IMR-90 (cell line): ENCODE results near the gene RAB18. TPM values are rescaled to one million over a fixed set of nuclear protein-coding genes. Genes with fewer than 3 reads are reported as not detected.

Source experiments
- ATAC-seq: fragments of 200-7000 bp; cut with Tn5 transposase; 2 replicates; pipeline ENCODE4 v1.9.1; 2020; ENCODE audit warnings: low read depth, mild to moderate bottlenecking, moderate library complexity
- BruUV-seq: library from RNA; stranded (reverse); fragments of 400-500 nt; replicated peaks from 2 replicates; lab custom pipeline; 2021; lab: Mats Ljungman, UMichigan
- CTCF ChIA-PET: fragments of 300-600 bp; formaldehyde crosslinking; extraction: SDS; loops from one replicate; lab custom pipeline; 2021; ENCODE audit warnings: antibody characterized with exemption; lab: Yijun Ruan, JAX
- POLR2A ChIA-PET: fragments of 300-600 bp; sonication (Branson Sonifier 250); formaldehyde crosslinking; loops from one replicate; lab custom pipeline; 2022; ENCODE audit warnings: antibody characterized with exemption; ENCODE audit not compliant: unreplicated experiment; lab: Charles Lee
- DNase-seq: peaks from one replicate; pipeline ENCODE4 v3.0.0; 2013
- H2AFZ ChIP-seq: replicated peaks from 2 replicates; pipeline ENCODE3; 2013; ENCODE audit warnings: low read length, mild to moderate bottlenecking; ENCODE audit not compliant: poor library complexity
- H2AK5ac ChIP-seq: 2 replicates; pipeline ENCODE4 v1.6.1; 2013; ENCODE audit warnings: low read depth, low read length, inconsistent platforms
- H2AK9ac ChIP-seq: replicated peaks from 2 replicates; pipeline ENCODE3; 2013; ENCODE audit warnings: mild to moderate bottlenecking, low read depth, low read length, moderate library complexity; ENCODE audit not compliant: poor library complexity
- H2BK120ac ChIP-seq: 2 replicates; pipeline ENCODE4 v1.6.1; 2013; ENCODE audit warnings: low read depth, low read length, inconsistent platforms
- H2BK15ac ChIP-seq: 3 replicates; pipeline ENCODE4 v1.6.1; 2013; ENCODE audit warnings: low read depth, low read length, inconsistent platforms
- H2BK20ac ChIP-seq: 2 replicates; pipeline ENCODE4 v1.6.1; 2013; ENCODE audit warnings: low read depth, mild to moderate bottlenecking, inconsistent platforms, low read length, moderate library complexity
- H2BK5ac ChIP-seq: 2 replicates; pipeline ENCODE4 v1.6.1; 2013; ENCODE audit warnings: mild to moderate bottlenecking, low read depth, low read length, inconsistent platforms; ENCODE audit not compliant: poor library complexity, severe bottlenecking
- H3K14ac ChIP-seq: replicated peaks from 2 replicates; pipeline ENCODE4 v1.6.1; 2013; ENCODE audit warnings: low read depth, low read length, inconsistent platforms
- H3K18ac ChIP-seq: 2 replicates; pipeline ENCODE4 v1.6.1; 2013; ENCODE audit warnings: low read depth, low read length, control low read depth
- H3K23ac ChIP-seq: 2 replicates; pipeline ENCODE4 v1.6.1; 2013; ENCODE audit warnings: low read depth, low read length, inconsistent platforms
- H3K27ac ChIP-seq: 2 replicates; pipeline ENCODE4 v1.5.1; 2013; ENCODE audit warnings: mild to moderate bottlenecking, control low read depth, low read length; ENCODE audit not compliant: insufficient read depth
- H3K27me3 ChIP-seq: 2 replicates; pipeline ENCODE4 v1.6.1; 2013; ENCODE audit warnings: low read length; ENCODE audit not compliant: control insufficient read depth, insufficient read depth
- H3K36me3 ChIP-seq: 2 replicates; pipeline ENCODE4 v1.6.1; 2013; ENCODE audit warnings: low read length, mixed read lengths; ENCODE audit not compliant: control insufficient read depth, insufficient read depth
- H3K4ac ChIP-seq: 2 replicates; pipeline ENCODE4 v1.6.1; 2013; ENCODE audit warnings: low read depth, low read length, inconsistent platforms
- H3K4me1 ChIP-seq: 2 replicates; pipeline ENCODE4 v1.6.1; 2013; ENCODE audit warnings: low read length, mixed read lengths; ENCODE audit not compliant: control insufficient read depth, insufficient read depth
- H3K4me2 ChIP-seq: 2 replicates; pipeline ENCODE4 v1.6.1; 2013; ENCODE audit warnings: low read depth, mild to moderate bottlenecking, control low read depth, low read length, moderate library complexity
- H3K4me3 ChIP-seq: 2 replicates; pipeline ENCODE4 v1.5.1; 2013; ENCODE audit warnings: low read depth, mild to moderate bottlenecking, control low read depth, low read length, moderate library complexity; ENCODE audit not compliant: insufficient read depth
- H3K56ac ChIP-seq: 2 replicates; pipeline ENCODE4 v1.6.1; 2013; ENCODE audit warnings: low read length, inconsistent platforms; ENCODE audit not compliant: insufficient read depth; ENCODE audit errors: extremely low read depth
- H3K79me1 ChIP-seq, 2 experiments: 2 replicates each; pipeline ENCODE4 v1.6.1; 2013; ENCODE audit warnings: low read length in 2 of 2, inconsistent platforms in 1 of 2, low read depth in 1 of 2
- H3K9ac ChIP-seq: 2 replicates; pipeline ENCODE4 v1.6.1; 2013; ENCODE audit warnings: low read depth, low read length, control low read depth
- H3K9me1 ChIP-seq: 2 replicates; pipeline ENCODE4 v1.6.1; 2013; ENCODE audit warnings: low read length, inconsistent platforms; ENCODE audit not compliant: insufficient read depth
- H3K9me3 ChIP-seq: 2 replicates; pipeline ENCODE4 v1.6.1; 2013; ENCODE audit warnings: low read length; ENCODE audit not compliant: control insufficient read depth, insufficient read depth
- H4K20me1 ChIP-seq: 2 replicates; pipeline ENCODE4 v1.6.1; 2013; ENCODE audit warnings: low read length, inconsistent platforms; ENCODE audit not compliant: insufficient read depth
- H4K5ac ChIP-seq: 2 replicates; pipeline ENCODE4 v1.6.1; 2013; ENCODE audit warnings: mild to moderate bottlenecking, low read depth, low read length, control low read depth
- H4K8ac ChIP-seq, 2 experiments: 2 replicates each; pipeline ENCODE4 v1.6.1; 2013; ENCODE audit warnings: low read depth in 2 of 2, low read length in 2 of 2, control low read depth in 1 of 2, inconsistent platforms in 1 of 2
- H4K91ac ChIP-seq: 2 replicates; pipeline ENCODE4 v1.6.1; 2013; ENCODE audit warnings: low read depth, low read length, inconsistent platforms; ENCODE audit not compliant: insufficient read depth
- BHLHE40 ChIP-seq: fragments of 150-350 bp; IDR thresholded peaks from 2 replicates; pipeline ENCODE4 v1.6.1; 2016; ENCODE audit warnings: mild to moderate bottlenecking, low read depth, low read length
- CTCF ChIP-seq: conservative IDR thresholded peaks from 2 replicates; pipeline ENCODE4 v1.5.1; 2012; ENCODE audit warnings: mild to moderate bottlenecking, low read depth, low read length, improper control_type of control experiment
- ELK1 ChIP-seq: fragments of 150-350 bp; IDR thresholded peaks from 2 replicates; pipeline ENCODE4 v1.6.1; 2016; ENCODE audit warnings: low read depth, mild to moderate bottlenecking, low read length, moderate library complexity, borderline replicate concordance
- FOS ChIP-seq: fragments of 150-350 bp; IDR thresholded peaks from 2 replicates; pipeline ENCODE4 v1.6.1; 2016; ENCODE audit warnings: low read depth, low read length
- MXI1 ChIP-seq: IDR thresholded peaks from 2 replicates; pipeline ENCODE4 v1.6.1; 2012; ENCODE audit warnings: low read depth, mild to moderate bottlenecking, low read length, moderate library complexity, borderline replicate concordance
- NFE2L2 ChIP-seq: fragments of 150-350 bp; IDR thresholded peaks from 2 replicates; pipeline ENCODE4 v1.6.1; 2016; ENCODE audit warnings: low read depth, mild to moderate bottlenecking, low read length
- POLR2A ChIP-seq: IDR thresholded peaks from 2 replicates; pipeline ENCODE4 v1.6.1; 2012; ENCODE audit warnings: mild to moderate bottlenecking, low read depth, low read length
- RAD21 ChIP-seq: IDR thresholded peaks from 2 replicates; pipeline ENCODE4 v1.6.1; 2012; ENCODE audit warnings: low read length, improper control_type of control experiment
- RFX5 ChIP-seq: IDR thresholded peaks from 2 replicates; pipeline ENCODE4 v1.8.0; 2012; ENCODE audit warnings: low read depth, mild to moderate bottlenecking, low read length, moderate library complexity
- SMC3 ChIP-seq: fragments of 150-350 bp; IDR thresholded peaks from 2 replicates; pipeline ENCODE4 v1.6.1; 2016; ENCODE audit warnings: low read depth, mild to moderate bottlenecking, antibody characterized with exemption, low read length, moderate library complexity
- USF2 ChIP-seq: fragments of 150-350 bp; IDR thresholded peaks from 2 replicates; pipeline ENCODE4 v1.6.1; 2017; ENCODE audit warnings: mild to moderate bottlenecking, antibody characterized with exemption, low read length, low read depth
- WGBS, 2 experiments: methylation state at CpG; one replicate each; pipeline versions ENCODE4 v1.1.5 to v1.1.7; 2013; ENCODE audit warnings: missing lambda C conversion rate in 2 of 2; ENCODE audit not compliant: insufficient read length in 1 of 2; ENCODE audit errors: extremely low coverage in 2 of 2; 5-methylcytosine and 5-hydroxymethylcytosine counted together
- dilution Hi-C: fragments of 300-500 bp; cut with HindIII; formaldehyde crosslinking; loops from one replicate; pipeline ENCODE4 v1.14.3; 2018; ENCODE audit warnings: low sequenced_read_pairs; ENCODE audit not compliant: unreplicated experiment
- in situ Hi-C: fragments of 300-500 bp; cut with MboI; formaldehyde crosslinking; loops from 3 replicates; pipeline ENCODE4 v1.14.3; 2019; ENCODE audit warnings: low sequenced_read_pairs, inconsistent platforms, mixed read lengths
- intact Hi-C: fragments of 100-400 bp; cut with micrococcal nuclease; formaldehyde crosslinking; loops from 2 replicates; pipeline ENCODE4 v1.10.0; 2022
- polyA plus RNA-seq, 3 experiments: library from polyadenylated mRNA; depleted of rRNA; stranded (reverse); fragments of >200 nt; gene quantifications; 2 replicates each; pipeline ENCODE4 v1.2.3, GENCODE V29; 2012; ENCODE audit warnings: low replicate concordance in 1 of 3
- total RNA-seq: library from RNA; depleted of rRNA; stranded (reverse); fragments of >200 nt; gene quantifications from 2 replicates; pipeline ENCODE4 v1.2.3, GENCODE V29; 2012

Gene RAB18
- total and polyA plus RNA-seq, 2 of the 4 experiments (the other 2 are of a cell fraction), result 17.6 to 38.8 TPM

GRCh38 chr10:27485986-27486385, 18.1 kb upstream of the RAB18 start:
- Histone ChIP-seq H3K4ac (no peak overlapping the region), H3K56ac (no peak overlapping the region), H4K20me1 (no peaks in the 10 kb centered on the region), H2BK120ac (no peak overlapping the region), H3K14ac (no peak overlapping the region), H3K18ac (no peak overlapping the region), H4K5ac (no peak overlapping the region), H3K27ac (no peak overlapping the region), H3K4me3 (no peak overlapping the region), H3K4me1 (no peaks in the 10 kb centered on the region; the same call in 1 of the 2 replicates), H2BK20ac (no peak overlapping the region), H2AK5ac (no peak overlapping the region), H3K9me1 (no peaks in the 10 kb centered on the region), H3K4me2 (no peak overlapping the region), H3K9me3 (peaks cover 3% of the 10 kb centered on the region), H3K79me1 (no peaks in the 10 kb centered on the region), H2BK15ac (no peak overlapping the region), H3K9ac (no peak overlapping the region), H2BK5ac (no peak overlapping the region), H4K8ac (no peak overlapping the region), H3K27me3 (peaks cover 6% of the 10 kb centered on the region; the same call in 1 of the 2 replicates), H2AK9ac (no peak overlapping the region), H2AFZ (no peak overlapping the region), H3K23ac (no peak overlapping the region), H4K91ac (no peak overlapping the region), H3K36me3 (no peaks in the 10 kb centered on the region)
- 33% methylated on average over 1 of the region's 2 CpGs; no CpG with 5 or more reads in 1 of the 2 experiments for WGBS, 2 experiments
- TF ChIP-seq SMC3 (no peak), BHLHE40 (no peak), FOS (no peak), NFE2L2 (no peak), POLR2A (no peak), RFX5 (no peak), USF2 (no peak), CTCF (no peak), ELK1 (no peak), RAD21 (no peak), MXI1 (no peak)
- CTCF ChIA-PET, result no interaction called here
- DNase-seq, result no peak
- dilution Hi-C loops (no loop called here), in situ Hi-C loops (no loop called here), intact Hi-C loops (no loop called here)
- ATAC-seq, result no peak
- POLR2A ChIA-PET, result interaction anchor here (0.6 kb wide), 1 partner anchor 366 kb away, joined by 6 read pairs; no protein-coding TSS in a partner anchor
- no TSS peak for BruUV-seq
